Activated gamma-delta T cell treated with Interleukin-2 at 50 U/mL for 16 hours (primary cell): ENCODE measurements around the gene SET.

Source experiments
- DNase-seq: peaks from one replicate; pipeline ENCODE4 v3.0.0-alpha.2; 2020

SET gene

DNA sequence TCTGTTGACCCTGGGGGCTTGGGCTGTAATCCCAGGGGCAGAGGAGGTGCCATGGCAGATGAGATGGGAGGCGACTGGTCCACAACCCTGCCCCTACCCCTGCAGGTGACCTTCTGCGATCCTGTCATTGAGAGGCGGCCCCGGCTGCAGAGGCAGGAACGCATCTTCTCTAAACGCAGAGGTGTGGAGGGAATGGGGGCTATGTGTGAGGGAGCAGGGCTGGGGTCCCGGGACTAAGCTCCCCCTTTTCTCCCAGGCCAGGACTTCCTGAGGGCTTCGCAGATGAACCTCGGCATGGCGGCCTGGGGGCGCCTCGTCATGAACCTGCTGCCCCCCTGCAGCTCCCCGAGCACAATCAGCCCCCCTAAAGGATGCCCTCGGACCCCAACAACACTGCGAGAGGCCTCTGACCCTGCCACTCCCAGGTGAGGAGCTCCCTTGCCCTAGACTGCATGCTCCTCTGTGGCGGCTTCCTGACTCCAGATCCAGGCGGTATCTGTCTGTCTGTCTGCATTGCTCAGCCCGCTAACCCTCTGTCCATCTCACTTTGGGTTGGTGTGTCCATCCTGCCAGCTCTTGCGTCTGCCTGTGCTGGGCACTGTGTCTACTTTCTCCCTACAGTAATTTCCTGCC is 25.0 kb downstream of the SET start:
- DNase-seq, result no peak

DNA sequence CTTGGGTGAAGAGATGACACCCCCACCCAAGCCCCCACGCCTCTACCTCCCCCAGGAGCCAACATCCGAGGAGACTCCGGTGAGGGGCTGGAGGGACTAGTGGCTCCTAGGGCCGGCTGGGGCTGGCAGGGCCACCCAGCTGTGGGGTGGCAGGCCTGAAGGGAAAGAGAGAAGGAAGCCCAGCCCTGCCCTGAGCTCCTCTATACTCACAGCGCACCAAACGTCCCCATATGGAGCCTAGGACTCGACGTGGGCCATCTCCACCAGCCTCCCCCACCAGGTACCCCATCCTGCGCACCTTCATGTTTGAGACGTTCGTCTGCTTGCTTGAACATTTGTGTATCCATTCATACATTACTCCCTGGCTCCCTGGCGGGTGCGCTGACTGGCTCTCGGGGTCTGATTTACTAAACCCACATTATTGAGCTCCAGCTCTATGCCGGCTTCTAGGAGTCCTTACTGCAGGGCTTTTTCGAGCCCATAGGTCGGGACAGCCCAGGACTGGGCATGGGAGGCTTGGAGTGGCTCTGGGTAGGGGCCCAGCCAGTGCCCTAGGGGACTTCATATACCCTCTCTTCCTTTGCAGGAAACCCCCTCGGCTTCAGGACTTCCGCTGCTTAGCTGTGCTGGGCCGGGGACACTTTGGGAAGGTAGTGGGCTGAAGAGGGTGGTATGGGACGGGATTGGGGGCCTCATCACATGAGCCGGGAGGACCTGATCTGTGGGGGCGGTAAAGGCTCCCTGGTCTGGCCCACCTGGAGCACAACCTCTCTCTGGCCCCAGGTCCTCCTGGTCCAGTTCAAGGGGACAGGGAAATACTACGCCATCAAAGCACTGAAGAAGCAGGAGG is 25.8 kb downstream of the SET start:
- no peak for DNase-seq

DNA sequence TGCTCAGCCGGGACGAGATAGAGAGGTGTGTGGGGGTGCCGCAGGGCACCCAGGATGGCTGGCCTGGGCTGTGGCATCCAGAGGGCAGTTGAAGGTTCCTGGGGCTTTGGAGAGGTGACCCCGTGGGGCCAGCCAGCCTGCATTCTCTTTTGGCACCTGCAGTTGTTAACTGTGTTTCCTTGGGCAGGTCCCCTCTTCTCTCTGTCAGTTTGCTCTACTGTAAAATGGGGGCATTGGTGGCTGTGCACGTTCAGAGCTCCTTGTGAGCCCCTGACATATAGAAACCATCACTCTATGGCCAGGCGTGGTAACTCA is 26.4 kb downstream of the SET start:
- DNase-seq, result no peak

DNA sequence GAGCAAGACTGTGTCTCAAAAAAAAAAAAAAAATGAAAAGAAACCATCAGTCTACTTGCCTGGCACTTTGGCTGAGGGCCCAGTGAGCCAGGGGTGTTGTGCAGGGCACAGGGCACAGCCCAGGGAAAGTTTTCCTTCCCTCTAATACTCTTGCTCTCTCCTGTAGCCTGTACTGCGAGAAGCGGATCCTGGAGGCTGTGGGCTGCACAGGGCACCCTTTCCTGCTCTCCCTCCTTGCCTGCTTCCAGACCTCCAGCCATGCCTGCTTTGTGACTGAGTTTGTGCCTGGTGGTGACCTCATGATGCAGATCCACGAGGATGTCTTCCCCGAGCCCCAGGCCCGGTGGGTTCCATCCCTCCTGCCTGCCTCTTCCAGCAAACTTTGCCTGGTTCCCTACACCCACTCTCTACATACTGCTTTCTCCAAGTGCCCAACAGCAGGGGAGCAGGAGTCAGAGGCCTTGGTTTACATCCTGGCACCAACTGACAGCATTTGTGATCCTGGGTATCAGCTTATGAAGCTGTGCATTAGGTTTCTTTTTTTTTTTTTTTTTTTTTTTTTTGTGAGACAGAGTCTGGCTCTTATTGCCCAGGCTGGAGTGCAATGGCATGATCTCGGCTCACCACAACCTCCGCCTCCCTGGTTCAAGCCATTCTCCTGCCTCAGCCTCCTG is 27.7 kb downstream of the SET start:
- DNase-seq, result no peak

DNA sequence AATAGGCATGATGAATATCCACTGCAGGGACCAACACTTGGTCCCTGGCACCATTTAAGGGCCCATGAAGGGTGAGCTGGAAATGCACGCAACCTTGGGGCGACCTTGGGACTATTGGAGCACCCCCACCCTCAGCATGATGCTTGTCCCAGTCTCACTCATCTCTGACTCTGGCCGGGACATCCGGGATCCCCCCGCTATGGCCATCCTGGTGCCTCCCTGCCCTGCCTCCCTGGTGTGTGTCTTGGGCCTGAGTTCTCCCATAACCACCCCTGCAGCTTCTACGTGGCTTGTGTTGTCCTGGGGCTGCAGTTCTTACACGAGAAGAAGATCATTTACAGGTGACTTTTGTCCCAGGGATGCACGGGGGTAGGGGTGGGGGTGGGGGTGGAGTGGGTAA is 29.0 kb downstream of the SET start:
- DNase-seq, result no peak

DNA sequence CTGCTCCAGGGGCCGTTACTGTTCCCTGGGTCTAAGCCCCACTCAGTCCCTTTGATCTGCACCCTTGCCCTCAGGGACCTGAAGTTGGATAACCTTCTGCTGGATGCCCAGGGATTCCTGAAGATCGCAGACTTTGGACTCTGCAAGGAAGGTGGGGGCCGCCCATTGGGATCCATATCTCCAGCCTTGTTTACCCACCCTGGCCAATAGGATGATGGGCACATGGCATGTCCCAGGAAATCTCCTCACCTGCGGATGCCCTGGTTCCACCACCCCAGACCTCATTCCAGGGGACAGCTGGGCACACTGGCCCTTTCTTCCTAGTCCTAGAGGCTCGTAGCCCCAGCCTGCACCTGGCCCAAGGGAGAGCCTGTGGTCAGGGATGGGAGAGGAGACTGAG is 29.5 kb downstream of the SET start:
- DNase-seq, result no peak

DNA sequence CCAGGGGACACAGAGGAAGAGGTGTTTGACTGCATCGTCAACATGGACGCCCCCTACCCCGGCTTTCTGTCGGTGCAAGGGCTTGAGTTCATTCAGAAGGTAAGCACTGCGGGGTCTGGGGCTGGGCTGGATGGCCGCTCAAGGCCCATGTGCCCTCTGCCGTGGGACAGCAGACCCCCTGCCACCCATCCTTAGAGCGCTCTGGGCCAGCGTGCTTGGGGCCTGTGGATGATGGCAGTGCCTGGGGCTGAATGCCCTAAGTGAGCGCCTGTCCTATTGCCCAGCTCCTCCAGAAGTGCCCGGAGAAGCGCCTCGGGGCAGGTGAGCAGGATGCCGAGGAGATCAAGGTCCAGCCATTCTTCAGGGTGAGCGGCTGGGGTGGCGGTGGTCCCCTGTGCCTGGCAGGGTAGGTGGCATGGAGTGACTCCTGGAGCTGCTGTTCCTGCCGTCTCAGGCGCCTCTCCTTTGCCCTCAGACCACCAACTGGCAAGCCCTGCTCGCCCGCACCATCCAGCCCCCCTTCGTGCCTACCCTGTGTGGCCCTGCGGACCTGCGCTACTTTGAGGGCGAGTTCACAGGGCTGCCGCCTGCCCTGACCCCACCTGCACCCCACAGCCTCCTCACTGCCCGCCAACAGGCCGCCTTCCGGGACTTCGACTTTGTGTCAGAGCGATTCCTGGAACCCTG is 31.0 kb downstream of the SET start:
- DNase-seq, result no peak

DNA sequence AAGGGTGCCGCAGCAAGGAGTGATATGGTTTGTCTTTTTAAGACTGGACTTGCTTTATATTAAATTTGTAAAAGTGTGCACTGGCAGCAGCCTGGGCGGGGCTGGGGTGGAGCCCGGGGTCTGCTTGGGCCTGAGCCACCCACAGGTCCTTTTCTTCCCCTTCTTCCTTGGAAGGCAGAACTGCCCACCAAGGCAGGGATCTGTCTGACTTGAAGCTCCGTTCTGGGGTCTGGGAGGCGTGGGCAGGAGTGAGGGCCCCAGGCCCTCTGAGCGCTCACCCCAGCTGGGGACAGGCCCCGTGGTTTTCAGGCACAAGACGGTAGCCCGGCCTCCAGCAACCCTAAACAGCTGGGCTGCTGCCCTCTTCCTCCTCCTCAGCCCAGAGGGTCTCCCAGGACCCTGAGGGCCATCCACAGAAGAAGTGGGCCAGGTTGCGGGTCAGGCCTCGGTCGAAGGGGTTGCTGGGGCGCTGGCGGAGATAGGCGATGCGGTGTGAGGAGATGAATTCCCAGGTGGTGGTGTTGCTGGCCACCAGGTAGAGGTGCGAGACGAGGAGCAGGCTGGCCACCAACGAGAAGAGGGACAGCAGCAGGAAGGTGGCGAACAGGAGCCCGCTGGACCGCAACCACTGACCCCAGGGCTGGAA is 31.9 kb downstream of the SET start:
- no peak for DNase-seq

DNA sequence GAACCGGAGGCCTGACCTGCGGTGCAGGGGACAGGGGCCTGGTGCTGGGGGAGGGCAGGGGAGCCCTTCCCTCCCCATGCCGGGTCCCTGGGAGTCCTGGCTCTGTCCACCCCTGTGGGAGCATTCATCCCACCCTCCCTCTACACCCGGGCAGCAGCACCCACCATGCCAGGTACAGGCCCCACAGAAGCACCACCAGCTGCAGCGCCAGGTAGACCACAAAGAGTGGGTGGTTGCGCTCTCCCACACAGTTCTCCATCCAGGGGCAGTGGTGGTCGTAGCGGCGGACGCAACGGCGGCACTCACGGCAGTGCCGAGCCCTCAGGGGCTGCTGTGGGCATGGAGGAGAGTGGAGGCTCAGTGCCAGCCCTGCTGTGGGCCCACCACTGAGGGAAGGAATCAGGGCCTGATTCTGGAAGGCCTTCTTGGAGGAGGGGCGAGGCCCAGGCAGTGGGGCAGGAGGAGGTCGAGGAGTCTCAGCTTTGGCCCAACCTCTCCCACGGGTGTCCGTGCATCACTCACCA is 32.5 kb downstream of the SET start:
- no peak for DNase-seq

DNA sequence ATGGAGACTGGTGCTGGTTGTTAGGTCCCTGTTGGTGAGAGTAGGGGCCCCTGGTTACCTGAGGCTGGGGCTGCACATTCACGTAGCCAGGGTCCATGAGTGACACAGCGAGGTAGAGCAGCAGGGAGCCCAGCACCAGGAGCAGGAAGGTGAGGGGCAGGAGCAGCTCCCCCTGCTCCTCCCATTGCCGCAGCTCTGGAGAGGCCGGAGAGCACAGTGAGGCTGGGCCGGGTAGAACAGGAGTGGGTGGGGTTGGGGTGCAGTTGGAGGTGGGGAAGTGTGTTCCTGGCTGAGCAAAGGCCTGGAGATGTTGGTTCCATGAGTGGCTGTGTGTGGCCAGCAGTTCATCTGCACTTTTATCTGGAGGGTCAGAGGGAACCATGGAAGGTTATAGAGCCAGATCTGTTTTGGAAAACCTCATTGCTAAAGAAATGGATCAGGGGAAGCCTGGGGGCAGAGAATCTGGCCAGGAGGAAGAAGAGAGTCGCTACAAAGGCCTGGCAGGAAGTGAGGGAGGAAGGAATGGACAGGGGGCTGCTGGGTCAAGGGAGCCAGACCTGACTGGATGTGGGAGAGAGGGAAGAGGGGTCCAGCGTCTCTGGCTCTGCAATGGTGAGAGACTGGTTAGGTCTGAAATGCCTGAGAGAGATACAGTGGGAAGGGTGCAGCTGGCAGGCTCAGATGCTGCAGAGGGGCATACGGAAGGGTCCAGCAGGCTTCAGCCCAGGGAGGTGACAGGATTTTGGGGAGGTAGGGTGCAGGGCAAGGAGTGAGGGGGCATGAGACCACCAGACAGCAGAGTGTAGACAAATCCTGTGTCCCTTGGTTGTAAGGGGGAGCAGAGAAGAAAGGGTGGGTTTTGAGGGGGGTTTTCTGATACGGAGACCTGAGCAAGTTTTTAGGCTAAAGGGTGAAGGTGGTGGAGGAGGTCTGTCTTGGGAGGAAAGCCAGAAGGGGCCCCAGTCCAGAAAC is 33.6 kb downstream of the SET start:
- DNase-seq, result no peak

DNA sequence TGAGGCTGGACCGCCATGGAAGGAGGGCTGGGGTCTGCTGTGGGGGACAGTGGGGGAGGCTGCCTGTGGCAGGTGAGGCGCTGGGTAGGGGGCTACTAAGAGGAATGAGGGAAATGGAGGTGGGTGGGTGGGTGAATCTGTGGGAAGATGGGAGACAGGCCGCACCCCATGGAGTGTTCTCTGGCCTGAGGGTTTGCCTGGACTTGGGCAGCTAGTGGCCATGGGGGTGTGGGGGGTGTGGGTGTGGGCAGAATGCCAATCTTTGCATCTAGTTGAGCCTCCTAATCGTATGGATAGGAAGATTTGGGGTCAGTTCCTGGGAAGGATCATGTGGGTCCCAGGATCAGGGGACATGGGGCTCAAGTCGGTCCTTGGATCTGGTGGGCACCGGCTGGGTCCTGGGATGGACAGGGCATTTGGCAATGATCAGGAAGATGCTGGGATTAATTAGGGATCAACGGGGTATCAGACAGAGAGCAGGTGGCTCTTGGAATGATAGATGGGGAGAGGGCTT is 34.4 kb downstream of the SET start:
- DNase-seq, result no peak

DNA sequence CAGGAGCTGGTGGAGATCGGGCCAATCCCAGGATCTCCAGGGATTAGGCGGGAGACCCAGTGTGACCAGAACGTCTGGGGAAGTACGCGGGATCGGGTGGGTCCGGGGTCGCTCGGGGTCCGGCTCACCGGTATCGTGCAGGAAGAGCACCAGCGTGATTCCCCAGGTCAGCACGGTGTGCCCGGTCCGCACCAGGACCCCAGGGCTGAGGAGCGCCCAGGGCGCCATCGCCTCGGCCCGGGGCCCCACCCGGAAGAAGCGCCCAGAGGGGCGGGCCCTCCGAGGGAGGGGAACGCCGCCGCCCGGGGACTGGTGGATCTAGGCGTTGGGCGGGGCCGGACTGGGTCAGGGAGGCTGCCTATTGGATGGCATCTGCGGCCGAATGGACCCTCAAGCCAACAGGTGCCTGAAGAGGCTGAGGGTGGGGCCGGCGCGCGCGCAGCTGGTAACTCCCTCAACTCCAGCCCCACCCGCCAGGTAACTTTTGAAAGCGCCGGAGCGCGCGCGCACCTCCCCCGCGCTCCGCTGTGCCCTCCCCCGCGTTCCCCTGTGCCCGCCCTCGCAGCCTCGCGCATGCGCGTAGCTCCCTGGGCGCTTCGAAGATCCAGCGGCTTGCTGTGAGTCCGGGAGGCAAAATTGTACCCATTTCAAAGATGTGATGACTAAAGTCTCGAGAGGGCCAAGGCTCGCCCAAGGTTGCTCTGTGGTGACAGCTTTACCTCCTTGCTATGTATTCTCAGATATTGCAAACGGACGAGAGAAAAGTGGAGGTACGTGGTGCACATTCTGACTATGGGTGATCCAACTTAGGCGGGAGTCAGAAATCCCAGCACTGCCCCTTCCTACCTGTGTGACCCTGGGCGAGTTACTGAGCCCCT is 35.1 kb downstream of the SET start, which contains the start of gene ZDHHC12:
TSS of gene ZDHHC12 (minus strand) at position 262 of the 878 bp plus-strand sequence. CDS start at position 228, 34 bp downstream.
- peak; percentile 100 for DNase-seq

DNA sequence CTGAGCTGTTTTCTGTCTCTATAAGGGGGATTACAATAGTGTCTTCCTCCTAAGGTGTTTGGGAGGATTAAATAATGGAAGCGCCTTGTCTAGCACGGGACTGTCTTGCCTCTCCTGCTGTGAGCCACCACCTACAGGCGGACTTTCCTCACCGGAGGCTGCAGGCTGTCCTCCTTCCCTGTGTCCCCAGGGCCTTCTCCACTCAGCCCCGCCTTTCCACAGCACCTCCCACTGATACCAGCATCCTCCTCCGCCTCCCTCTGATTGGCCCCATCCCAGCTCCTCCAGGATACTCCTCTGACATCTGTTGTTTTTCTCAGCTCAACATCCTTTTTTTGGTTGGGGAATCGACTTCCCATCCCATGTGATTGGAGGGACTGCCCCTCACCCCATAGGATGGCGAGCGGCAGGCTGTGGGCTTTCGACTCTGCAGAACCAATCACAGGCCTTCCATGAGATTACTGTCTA is 35.8 kb downstream of the SET start:
- no peak for DNase-seq

DNA sequence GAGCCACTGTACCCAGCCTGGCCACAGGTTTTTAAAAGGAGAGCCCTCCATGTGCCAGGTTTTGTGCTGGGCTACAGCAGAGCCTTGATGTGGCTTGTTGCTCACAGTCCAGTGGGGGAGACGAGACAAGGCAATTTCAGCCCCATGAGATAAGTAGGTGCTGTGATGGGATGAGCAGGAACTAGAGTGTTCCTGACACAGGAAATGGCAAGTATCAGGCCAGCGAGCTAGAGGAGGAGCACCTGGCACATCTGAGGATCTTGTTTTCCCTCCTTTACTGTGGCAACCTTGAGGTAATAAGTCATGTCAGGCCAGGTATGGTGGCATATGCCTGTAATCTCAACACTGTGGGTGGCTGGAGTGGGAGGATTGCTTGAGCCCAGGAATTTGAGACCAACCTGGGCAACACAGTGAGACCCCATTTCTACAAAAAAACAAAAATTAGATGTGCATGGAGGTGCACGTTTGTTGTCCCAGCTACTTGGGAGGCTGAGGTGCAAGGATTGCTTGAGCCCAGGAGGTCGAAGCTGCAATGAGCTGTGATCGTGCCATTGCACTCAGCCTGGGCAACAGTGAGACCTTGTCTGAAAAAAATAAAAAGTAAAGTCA is 38.7 kb downstream of the SET start:
- DNase-seq, result no peak

DNA sequence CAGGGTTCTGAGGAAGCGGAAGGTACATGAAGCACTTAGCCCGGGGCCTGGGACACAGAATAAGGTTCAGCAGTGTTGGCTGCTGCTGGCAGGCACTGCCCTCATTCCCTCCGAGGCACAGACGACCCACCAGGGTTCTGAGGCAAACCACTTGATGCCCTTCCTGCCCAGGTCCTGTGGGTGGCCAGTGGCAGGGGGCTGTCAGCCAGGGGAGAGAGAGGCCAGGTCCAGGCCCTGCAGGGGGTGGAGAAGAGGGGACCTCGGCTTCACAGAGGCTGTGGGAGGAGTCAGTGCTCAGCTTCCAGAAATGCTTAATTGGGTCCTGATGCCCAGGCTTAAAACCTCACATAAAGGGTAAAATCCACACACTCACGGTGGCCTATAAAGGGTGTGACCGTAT is 39.3 kb downstream of the SET start:
- DNase-seq, result no peak

DNA sequence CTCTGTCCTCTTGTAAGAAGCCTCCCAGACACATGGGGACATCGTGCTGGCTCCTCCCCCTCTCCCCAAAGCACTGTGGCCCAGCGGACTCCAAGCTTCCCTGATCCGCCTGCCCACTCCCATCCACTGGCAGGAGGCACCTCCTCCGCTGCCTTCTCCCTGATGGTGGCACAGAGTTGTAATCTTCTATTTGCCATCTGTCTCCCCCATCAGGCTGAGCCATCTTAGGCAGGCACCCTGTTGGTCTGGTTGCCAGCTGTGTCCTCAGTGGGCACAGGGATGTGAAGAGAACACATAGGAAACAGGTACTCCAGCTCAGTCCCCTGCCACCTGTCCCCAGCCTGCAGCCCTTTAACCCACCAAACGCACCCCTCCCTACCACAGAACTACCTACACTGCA is 40.3 kb downstream of the SET start:
- DNase-seq, result no peak

DNA sequence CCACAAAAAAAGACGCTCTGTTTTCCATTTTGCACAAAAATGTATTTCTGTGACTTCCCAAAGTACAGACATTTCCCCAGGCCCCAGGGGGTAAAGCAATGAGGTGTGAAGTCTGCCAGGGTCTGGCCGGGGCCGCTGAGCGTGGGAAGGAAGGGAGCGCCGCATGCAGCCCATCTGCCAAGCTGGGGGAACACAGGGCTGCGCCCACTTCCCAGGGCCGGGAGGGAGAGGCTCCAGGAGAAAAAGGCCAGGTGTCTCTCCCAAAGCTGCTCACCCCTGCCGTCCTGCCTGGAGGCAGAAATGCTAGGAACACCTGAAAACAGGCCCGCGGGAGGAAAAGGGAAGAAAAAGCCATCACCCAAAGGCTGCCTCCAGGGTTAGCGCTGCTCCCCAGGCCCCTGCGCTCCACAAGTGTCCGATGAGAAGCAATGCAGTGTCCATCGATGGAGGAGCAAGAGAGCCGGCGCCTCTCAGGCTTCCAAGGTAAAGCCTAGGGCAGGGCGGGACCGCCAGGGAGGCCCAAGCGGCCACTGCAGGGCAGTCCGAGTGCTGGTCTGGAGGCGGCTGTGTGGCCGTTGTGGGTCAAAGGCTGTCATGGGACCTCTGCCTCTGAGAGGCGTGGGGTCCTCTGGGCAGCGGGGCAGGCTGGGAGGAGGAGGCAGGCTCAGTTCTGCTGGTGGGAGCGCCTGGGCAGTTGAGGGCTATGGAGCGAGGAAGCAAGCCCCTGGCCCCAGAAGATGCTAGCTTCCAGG is 40.9 kb downstream of the SET start:
- DNase-seq, result no peak

DNA sequence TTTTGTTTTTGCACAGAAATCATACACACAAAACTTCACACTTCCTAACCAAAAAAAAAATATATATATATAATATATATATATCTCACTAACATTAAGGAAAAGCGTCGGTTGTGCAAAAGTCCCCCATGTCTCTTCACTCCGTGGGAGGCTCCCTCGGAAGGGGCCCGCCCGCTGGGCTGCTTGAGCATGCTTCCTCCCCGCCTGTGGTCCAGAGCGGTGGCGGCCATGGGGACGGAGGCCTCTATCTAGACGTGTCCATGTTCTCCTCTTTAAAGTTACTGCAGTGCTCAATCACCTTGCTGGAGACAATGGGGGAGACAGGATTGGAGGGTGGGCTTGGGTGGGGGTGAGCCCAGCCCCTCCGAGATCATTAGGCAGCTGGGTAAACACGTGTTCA is 42.1 kb downstream of the SET start:
- DNase-seq, result no peak

DNA sequence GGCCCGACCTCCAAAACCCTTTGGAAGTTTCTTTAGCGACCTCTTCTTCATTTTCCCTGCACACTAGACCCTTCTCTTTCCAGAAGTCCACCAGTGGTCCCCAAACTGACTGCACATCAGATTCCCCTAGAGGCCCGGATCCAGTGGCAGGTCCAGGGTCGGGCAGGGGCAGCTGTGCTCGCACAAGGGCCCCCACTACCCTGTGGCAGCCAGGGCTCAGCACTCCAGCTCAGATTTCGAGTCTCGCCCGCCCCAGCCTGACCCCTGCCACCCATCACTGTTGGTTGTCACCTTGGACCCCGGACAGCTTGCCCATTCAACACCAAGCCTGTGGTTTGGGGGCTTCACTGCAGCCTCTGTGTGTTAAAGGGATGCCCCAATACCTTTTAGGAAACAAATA is 42.7 kb downstream of the SET start:
- DNase-seq, result no peak
